ENCODE data around the gene SLC9A9.

Gene SLC9A9

DNA sequence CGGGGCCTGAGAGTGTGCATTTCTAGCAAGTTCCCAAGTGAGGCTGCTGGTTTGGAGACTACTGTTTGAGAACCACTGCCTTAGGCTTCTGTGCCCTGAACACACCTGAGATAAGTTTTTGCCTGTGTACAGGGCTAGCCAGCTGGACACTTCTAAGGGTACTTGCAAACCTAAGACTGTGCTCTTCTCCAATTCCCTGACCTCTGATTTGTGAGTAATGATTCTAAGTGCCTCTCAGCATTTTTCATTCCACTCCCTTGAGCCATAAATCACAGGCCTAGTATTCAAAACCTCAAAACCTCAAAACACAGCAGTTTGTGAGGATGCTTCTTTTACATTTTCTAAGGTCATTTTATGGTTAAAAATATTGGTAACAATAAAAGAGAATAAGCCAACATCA is 580.3 kb downstream of the SLC9A9 start:
- no peaks in the 10 kb centered on the region for H3K4me1 Mint-ChIP-seq (ENCODE audit: low read depth)
- H3K9me3 Mint-ChIP-seq = no peaks in the 10 kb centered on the region
- H3K36me3 Mint-ChIP-seq (ENCODE audit: low read depth) = peaks cover 21% of the 10 kb centered on the region
- no peak overlapping the region for H3K27ac Mint-ChIP-seq
- intact Hi-C loops (cut with micrococcal nuclease) = no loop called here
- H3K4me3 Mint-ChIP-seq = no peak overlapping the region
- H3K27me3 Mint-ChIP-seq = no peaks in the 10 kb centered on the region

DNA sequence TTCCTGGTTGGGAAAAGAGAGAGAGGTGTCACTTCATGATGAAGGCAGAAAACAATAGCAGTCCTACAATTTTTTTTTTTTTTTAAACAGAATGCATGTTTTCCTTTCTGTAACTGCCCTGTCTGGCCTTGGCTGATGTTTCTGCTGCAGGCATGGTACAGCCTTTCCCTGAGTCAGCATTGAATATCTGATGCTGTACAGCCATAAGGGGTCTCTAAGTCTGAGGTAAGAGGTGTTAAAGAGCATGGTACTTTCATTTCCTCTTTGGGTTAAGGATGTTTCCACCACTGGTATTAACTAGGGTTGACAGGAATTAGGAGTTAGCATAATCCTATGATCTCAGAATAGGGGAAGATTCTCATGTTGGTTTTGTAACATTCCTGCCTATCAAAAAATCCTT is 581.3 kb downstream of the SLC9A9 start:
- Mint-ChIP-seq H3K4me1 (ENCODE audit: low read depth) (no peaks in the 10 kb centered on the region), H3K27me3 (no peaks in the 10 kb centered on the region), H3K9me3 (no peaks in the 10 kb centered on the region), H3K36me3 (ENCODE audit: low read depth) (peaks cover 21% of the 10 kb centered on the region), H3K27ac (no peak overlapping the region), H3K4me3 (no peak overlapping the region)
- intact Hi-C loops (cut with micrococcal nuclease) = no loop called here

DNA sequence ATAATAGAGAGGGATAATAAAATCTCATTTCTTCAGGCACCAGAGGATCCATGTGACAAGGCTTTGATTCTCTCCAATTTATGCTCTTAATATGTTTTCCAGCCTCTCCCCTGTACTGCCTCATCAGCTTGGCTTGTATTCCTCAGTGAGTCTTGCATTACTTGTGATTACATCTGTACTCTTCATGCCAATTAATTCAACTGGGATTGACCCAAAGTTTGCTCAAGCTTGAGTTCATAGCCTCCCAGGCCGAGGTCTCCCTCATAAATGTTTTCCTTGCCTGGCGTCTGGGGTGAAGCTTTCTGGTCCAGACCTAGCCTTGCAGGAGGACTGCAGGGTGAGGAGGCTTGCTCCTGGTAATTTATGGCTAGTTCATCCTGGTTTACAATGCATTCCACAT is 581.8 kb downstream of the SLC9A9 start:
- no peak overlapping the region for H3K4me3 Mint-ChIP-seq
- no peak overlapping the region for H3K27ac Mint-ChIP-seq
- no peaks in the 10 kb centered on the region for H3K27me3 Mint-ChIP-seq
- H3K4me1 Mint-ChIP-seq (ENCODE audit: low read depth) = no peaks in the 10 kb centered on the region
- peaks cover 21% of the 10 kb centered on the region for H3K36me3 Mint-ChIP-seq (ENCODE audit: low read depth)
- intact Hi-C loops (cut with micrococcal nuclease) = no loop called here
- no peaks in the 10 kb centered on the region for H3K9me3 Mint-ChIP-seq

DNA sequence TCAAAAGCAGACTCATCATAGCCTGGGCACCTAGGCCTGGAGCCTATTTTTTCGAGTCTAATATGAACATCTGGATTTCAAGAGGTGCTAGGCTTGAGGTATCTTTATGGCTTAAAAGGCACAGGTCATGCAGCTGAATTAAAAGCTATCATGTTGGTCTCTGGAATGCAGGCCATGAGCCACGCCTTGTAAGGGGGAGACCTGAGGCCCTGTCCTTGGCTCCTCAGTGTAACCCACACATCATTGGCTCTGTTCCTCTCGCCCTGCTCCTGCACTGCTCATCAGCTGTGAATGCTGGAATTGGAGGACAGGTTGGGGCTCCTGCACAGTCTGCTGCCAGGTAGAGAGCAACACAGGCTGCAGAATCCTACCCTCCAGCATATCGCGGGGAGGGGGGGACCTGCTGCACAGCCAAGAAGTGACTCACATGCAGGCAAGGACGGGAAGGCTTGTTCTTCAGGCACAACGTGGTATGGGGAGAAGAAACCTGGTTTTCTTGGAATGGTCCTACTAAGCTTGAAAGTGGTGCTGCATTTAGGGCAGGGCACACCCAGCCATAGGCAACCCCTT is 582.7 kb downstream of the SLC9A9 start:
- H3K9me3 Mint-ChIP-seq = no peaks in the 10 kb centered on the region
- H3K4me1 Mint-ChIP-seq (ENCODE audit: low read depth) = no peaks in the 10 kb centered on the region
- H3K36me3 Mint-ChIP-seq (ENCODE audit: low read depth) = peaks cover 21% of the 10 kb centered on the region
- H3K27me3 Mint-ChIP-seq = peaks cover under 1% of the 10 kb centered on the region
- no peak overlapping the region for H3K27ac Mint-ChIP-seq
- intact Hi-C loops (cut with micrococcal nuclease) = no loop called here
- no peak overlapping the region for H3K4me3 Mint-ChIP-seq

DNA sequence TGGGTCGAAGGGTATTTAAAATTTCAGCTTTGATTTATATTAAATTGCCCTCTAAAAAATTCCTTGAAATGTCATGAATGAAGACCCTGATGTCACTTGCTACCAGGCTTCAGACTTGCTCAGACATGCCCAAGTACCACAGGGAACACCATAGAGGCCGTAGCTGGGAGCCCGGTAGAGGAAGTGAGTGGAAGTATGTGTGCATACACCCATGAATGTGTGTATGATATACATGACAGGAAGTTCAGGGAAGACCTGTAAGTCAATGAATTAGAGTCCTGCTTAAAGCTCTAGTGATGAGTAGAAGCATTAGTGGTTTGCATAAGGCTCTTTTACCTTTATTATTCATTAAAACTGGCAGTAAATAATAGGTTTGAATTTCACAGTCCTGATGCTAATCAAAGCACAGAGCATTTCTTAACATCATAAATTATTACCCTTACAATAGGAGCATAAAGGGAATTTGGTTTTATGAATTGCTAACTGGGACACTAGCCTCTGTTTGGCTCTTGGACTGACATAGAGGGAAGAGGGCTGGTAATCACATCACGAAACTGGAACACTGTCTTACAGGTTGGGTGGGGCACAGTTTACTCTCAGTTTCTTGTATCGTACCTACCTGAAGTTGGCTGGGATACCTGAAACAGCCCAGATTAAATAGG is 584.3 kb downstream of the SLC9A9 start:
- H3K36me3 Mint-ChIP-seq (ENCODE audit: low read depth) = peaks cover 21% of the 10 kb centered on the region
- no peaks in the 10 kb centered on the region for H3K9me3 Mint-ChIP-seq
- peaks cover 1% of the 10 kb centered on the region for H3K27me3 Mint-ChIP-seq
- intact Hi-C loops (cut with micrococcal nuclease) = no loop called here
- H3K27ac Mint-ChIP-seq = no peak overlapping the region
- H3K4me3 Mint-ChIP-seq = no peak overlapping the region
- H3K4me1 Mint-ChIP-seq (ENCODE audit: low read depth) = no peaks in the 10 kb centered on the region

DNA sequence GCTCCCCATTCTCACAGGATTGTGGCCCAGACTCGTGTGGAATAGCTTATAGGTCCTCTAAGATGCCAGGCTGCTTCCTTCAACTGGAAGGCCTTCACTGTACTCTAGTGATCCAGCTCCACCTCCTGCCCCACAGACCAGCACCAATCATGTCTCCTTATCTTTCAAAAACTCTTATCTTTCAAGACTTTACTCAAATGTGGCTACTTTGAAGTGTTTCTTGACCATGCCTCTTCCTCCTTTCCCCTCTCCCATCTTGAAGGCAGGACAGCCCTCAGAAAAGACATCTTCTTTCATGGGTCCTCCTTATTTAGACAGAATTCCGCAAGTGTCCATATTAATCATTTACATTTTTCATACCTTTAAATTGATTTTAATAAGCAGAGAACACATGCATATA is 586.4 kb downstream of the SLC9A9 start:
- no peaks in the 10 kb centered on the region for H3K9me3 Mint-ChIP-seq
- H3K4me3 Mint-ChIP-seq = no peak overlapping the region
- H3K36me3 Mint-ChIP-seq (ENCODE audit: low read depth) = peaks cover 21% of the 10 kb centered on the region
- H3K27me3 Mint-ChIP-seq = peaks cover 1% of the 10 kb centered on the region
- no peaks in the 10 kb centered on the region for H3K4me1 Mint-ChIP-seq (ENCODE audit: low read depth)
- H3K27ac Mint-ChIP-seq = no peak overlapping the region
- intact Hi-C loops (cut with micrococcal nuclease) = no loop called here

DNA sequence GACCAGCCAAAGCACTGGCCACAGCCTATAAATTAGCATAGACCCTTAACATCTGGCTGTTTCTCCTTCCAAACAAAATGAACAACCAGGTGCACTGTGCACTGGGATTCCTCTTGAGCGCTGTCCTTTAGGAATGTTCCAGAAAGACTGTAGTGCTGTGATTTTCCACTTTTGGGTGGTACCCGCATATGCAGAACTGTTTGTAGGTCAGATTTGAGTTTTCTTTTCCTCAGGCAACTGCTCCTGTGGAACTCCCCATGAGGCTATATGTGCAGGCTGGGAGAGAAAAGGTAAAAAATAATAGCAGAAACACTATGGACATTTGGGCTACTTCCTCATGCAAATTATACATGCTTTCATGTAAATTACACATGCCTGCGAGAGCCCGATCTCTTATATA is 589.6 kb downstream of the SLC9A9 start:
- Mint-ChIP-seq H3K27ac (no peak overlapping the region), H3K36me3 (ENCODE audit: low read depth) (no peaks in the 10 kb centered on the region), H3K9me3 (no peaks in the 10 kb centered on the region), H3K27me3 (peaks cover 1% of the 10 kb centered on the region), H3K4me1 (ENCODE audit: low read depth) (no peaks in the 10 kb centered on the region), H3K4me3 (no peak overlapping the region)
- intact Hi-C loops (cut with micrococcal nuclease) = no loop called here

DNA sequence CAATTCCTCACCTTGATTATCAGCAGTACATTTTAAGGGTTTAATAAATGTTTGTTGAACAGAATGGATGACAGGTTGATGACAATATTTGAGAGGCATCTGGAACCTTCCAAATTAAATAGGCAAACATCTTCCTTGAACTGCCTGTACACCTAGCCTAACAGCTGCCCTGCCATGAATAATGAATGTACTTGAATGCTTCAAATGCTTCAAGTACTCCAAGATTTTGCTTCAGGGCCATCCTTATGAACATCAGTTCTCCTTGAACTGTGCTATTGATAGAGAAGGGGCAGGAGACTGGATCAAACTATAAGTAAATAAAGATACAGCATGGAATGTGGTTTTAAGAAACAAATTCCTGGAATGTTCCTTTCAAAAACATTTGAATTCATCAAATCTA is 591.9 kb downstream of the SLC9A9 start:
- Mint-ChIP-seq H3K27ac (no peak overlapping the region), H3K4me1 (ENCODE audit: low read depth) (no peaks in the 10 kb centered on the region), H3K4me3 (no peak overlapping the region), H3K27me3 (peaks cover 1% of the 10 kb centered on the region), H3K9me3 (peaks cover 1% of the 10 kb centered on the region), H3K36me3 (ENCODE audit: low read depth) (no peaks in the 10 kb centered on the region)
- intact Hi-C loops (cut with micrococcal nuclease) = no loop called here

DNA sequence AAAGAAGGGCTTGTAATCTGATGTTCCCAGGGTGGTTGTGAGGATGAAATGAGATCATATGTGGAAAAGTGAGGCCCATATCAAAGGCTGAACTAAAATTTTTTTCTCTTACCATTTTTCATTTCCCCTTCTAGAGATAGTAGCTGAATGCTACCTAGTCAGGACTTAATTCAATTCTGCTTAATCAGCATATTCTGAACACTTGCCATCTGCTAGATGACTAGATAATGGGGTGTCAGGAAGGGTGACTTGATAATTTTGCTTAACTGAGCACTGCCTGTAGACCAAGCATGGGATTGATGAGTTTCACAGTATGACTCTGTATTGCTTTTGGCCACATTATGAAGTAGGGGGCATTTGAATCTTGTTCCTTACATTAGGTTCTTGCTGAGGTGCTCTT is 592.5 kb downstream of the SLC9A9 start:
- H3K4me1 Mint-ChIP-seq (ENCODE audit: low read depth) = no peaks in the 10 kb centered on the region
- H3K36me3 Mint-ChIP-seq (ENCODE audit: low read depth) = no peaks in the 10 kb centered on the region
- no peak overlapping the region for H3K27ac Mint-ChIP-seq
- H3K4me3 Mint-ChIP-seq = no peak overlapping the region
- intact Hi-C loops (cut with micrococcal nuclease) = no loop called here
- peaks cover 8% of the 10 kb centered on the region for H3K9me3 Mint-ChIP-seq
- peaks cover 1% of the 10 kb centered on the region for H3K27me3 Mint-ChIP-seq

DNA sequence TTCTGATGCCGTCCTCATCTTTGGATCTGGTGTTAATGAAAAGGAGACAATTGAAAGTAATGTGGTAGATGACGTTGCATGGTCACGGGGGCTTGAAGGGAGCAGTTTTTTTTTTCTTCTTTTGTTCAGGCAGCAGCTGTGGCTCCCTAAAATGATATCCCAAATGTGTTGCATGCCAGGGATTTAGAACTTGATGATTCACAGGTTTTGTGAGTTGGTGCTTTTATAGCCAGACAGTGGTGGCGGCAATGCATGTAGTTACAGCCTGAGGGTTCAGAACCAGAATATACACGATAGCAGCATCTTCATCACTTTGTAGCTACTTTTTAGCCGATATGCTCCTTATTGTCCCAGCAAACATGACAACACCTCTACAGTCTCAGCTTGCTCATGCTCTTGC is 595.3 kb downstream of the SLC9A9 start:
- peaks cover 9% of the 10 kb centered on the region for H3K9me3 Mint-ChIP-seq
- intact Hi-C loops (cut with micrococcal nuclease) = no loop called here
- H3K27ac Mint-ChIP-seq = no peak overlapping the region
- no peaks in the 10 kb centered on the region for H3K36me3 Mint-ChIP-seq (ENCODE audit: low read depth)
- H3K4me1 Mint-ChIP-seq (ENCODE audit: low read depth) = no peaks in the 10 kb centered on the region
- no peaks in the 10 kb centered on the region for H3K27me3 Mint-ChIP-seq
- H3K4me3 Mint-ChIP-seq = no peak overlapping the region

DNA sequence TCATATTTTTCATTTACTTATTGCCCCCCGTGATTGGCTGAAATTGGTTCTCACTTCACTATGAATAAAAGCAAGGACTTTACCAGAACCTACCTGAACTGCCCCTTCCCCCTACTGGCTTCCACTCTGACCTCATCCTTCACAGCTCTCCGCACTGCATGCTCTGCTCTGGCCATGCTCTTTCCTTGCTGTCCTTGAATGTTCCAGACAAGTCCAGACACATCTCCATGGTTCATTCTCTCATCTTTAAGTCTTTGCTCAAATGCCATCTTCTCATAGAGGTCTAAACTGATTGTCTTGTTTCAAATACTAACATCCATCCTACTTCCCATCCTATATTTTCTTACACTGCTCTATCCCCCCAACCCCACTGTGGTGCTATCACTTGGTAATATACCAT is 599.3 kb downstream of the SLC9A9 start:
- H3K27ac Mint-ChIP-seq = no peak overlapping the region

DNA sequence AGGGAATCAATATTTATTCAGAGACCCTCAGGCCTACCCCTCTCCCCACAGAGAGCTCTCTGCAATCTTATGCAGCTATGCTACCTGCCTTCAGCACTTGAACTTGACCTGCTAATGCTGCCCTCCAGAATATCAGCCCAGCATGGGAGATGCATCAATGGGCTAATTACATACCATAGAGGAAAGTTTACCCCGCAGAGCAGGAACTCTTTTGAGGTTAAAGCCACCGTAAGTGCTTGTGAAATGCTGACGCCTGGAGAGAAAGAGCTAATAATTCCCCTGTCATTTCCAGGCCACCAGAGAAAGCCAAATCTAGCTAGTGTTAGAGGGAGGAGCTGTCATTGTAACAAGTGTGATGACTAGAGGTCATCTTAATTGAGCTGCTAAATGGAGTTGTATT is 601.2 kb downstream of the SLC9A9 start:
- intact Hi-C loops (cut with micrococcal nuclease) = no loop called here
- Mint-ChIP-seq H3K4me3 (no peak overlapping the region), H3K4me1 (ENCODE audit: low read depth) (no peaks in the 10 kb centered on the region), H3K9me3 (peaks cover 9% of the 10 kb centered on the region), H3K27ac (no peak overlapping the region), H3K27me3 (no peaks in the 10 kb centered on the region), H3K36me3 (ENCODE audit: low read depth) (no peaks in the 10 kb centered on the region)

More for the DNA sequence above, 599.3 kb downstream of the SLC9A9 start:
- Mint-ChIP-seq H3K27me3 (no peaks in the 10 kb centered on the region), H3K36me3 (ENCODE audit: low read depth) (no peaks in the 10 kb centered on the region), H3K9me3 (peaks cover 9% of the 10 kb centered on the region), H3K4me3 (no peak overlapping the region), H3K4me1 (ENCODE audit: low read depth) (no peaks in the 10 kb centered on the region)
- intact Hi-C loops (cut with micrococcal nuclease) = no loop called here

DNA sequence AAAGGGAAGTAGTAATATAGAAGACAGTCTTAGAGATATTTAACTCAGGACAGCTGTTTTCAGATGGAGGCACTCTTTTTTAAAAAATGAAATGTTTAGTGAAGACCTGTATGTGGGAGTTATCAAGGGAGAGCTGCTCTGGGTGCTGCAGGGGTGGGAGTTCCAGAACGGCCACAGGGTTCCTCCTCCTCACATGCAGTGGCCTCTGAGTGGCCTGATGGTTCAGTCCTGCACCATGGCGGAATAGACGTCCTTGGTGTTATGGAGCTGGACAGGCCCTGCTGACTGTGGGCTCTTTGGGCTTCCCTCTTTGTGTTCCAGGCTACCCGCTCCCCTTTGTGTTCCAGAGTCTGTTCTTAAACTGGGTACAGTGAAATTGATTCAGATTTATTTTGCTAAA is 602.6 kb downstream of the SLC9A9 start:
- Mint-ChIP-seq H3K27me3 (no peaks in the 10 kb centered on the region), H3K4me1 (ENCODE audit: low read depth) (no peaks in the 10 kb centered on the region), H3K27ac (no peak overlapping the region)

DNA sequence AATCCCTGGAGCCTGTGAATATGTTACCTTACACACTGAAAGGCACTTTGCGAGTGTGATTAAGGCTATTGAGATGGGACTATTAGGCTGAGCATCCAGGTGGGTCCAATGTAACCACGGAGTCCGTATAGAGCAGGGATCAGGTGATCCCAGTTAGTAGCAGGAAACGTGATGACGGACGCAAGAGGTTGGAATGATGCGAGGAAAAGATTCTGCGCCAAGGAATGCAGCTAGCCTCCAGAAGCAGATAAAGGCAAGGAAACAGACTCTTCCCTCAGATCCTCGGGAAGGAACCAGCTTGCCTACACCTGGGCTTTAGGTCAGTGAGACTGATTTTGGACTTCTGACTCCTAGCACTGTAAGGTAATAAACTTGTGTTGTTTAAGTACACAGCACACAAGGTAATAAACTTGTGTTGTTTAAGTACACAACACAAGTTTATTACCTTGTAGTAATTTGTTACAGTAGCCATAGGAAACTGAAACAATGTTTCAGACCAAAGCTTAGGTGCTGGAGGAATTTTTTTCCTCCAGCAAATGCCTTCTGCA is 603.7 kb downstream of the SLC9A9 start:
- Mint-ChIP-seq H3K27ac (no peak overlapping the region), H3K4me1 (ENCODE audit: low read depth) (no peaks in the 10 kb centered on the region), H3K9me3 (no peaks in the 10 kb centered on the region), H3K36me3 (ENCODE audit: low read depth) (no peaks in the 10 kb centered on the region), H3K4me3 (no peak overlapping the region), H3K27me3 (no peaks in the 10 kb centered on the region)
- intact Hi-C loops (cut with micrococcal nuclease) = no loop called here

More for the DNA sequence above, 602.6 kb downstream of the SLC9A9 start:
- Mint-ChIP-seq H3K9me3 (peaks cover under 1% of the 10 kb centered on the region), H3K4me3 (no peak overlapping the region), H3K36me3 (ENCODE audit: low read depth) (no peaks in the 10 kb centered on the region)
- intact Hi-C loops (cut with micrococcal nuclease) = no loop called here

DNA sequence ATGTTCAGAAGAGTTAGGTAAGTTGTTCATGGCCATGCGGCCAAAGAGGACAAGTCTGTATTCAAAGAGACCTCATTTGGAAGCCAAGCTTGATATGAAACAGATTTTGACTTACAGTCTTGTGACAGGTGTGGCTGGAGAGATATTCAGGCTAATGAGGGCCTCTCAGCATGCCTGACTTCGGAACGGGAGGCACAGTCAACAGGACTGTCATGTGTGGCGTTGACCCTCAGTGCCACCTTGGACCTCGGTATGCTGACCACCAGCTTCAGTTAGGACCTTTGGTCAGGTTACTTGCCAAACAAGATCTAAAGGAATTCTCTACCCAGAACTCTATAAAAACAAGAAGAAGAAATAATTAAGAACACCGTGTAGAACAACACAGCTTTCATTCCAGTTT is 604.6 kb downstream of the SLC9A9 start:
- Mint-ChIP-seq H3K4me1 (ENCODE audit: low read depth) (no peaks in the 10 kb centered on the region), H3K27me3 (no peaks in the 10 kb centered on the region), H3K4me3 (no peak overlapping the region), H3K36me3 (ENCODE audit: low read depth) (no peaks in the 10 kb centered on the region), H3K9me3 (no peaks in the 10 kb centered on the region), H3K27ac (no peak overlapping the region)
- intact Hi-C loops (cut with micrococcal nuclease) = no loop called here
